Chondrocyte (in vitro differentiated cells): Measurements from ENCODE around the gene PARD6G. TPM values are rescaled to one million over a fixed set of nuclear protein-coding genes. Genes with fewer than 3 reads are reported as not detected.
"Not testable (repeated sequence)": the region's sequence is repeated elsewhere in the genome, so short reads cannot be mapped to it uniquely, and the experiment has no call there.

Experiments used
- DNase-seq: peaks from one replicate; pipeline ENCODE4 v3.0.0; 2021; ENCODE audit warnings: mixed read lengths, low spot score
- H3K27ac Mint-ChIP-seq: one replicate; pipeline ENCODE4 v1.8.0; 2021; ENCODE audit warnings: mild to moderate bottlenecking, moderate library complexity, mixed read lengths; ENCODE audit not compliant: unreplicated experiment
- H3K27me3 Mint-ChIP-seq: 2 replicates; pipeline ENCODE4 v1.8.0; 2021; ENCODE audit warnings: low read depth, mixed read lengths
- H3K36me3 Mint-ChIP-seq: 2 replicates; pipeline ENCODE4 v1.8.0; 2021; ENCODE audit warnings: low read depth, mixed read lengths
- H3K4me1 Mint-ChIP-seq: 2 replicates; pipeline ENCODE4 v1.8.0; 2021; ENCODE audit warnings: low read depth, mild to moderate bottlenecking, mixed read lengths
- H3K4me3 Mint-ChIP-seq: one replicate; pipeline ENCODE4 v1.8.0; 2021; ENCODE audit warnings: mild to moderate bottlenecking, moderate library complexity, mixed read lengths; ENCODE audit not compliant: unreplicated experiment
- H3K9me3 Mint-ChIP-seq: 2 replicates; pipeline ENCODE4 v1.8.0; 2021; ENCODE audit warnings: low read depth, mixed read lengths
- CTCF ChIP-seq: fragments of 200-600 bp; sonication (generic); IDR thresholded peaks from 2 replicates; pipeline ENCODE4 v1.5.0; 2021; ENCODE audit warnings: antibody characterized with exemption, mild to moderate bottlenecking, moderate library complexity
- total RNA-seq: library from RNA; stranded (reverse); gene quantifications from 3 replicates; pipeline ENCODE4 v1.2.1, GENCODE V29; 2021

The PARD6G gene
- total RNA-seq, 1 donor from 2014 or later: 17.7 TPM

GRCh38 chr18:80257579-80258543, 10.5 kb upstream of the PARD6G start:
- TF ChIP-seq CTCF: peak; percentile 90
- H3K27me3 Mint-ChIP-seq, DNase-seq, H3K36me3 Mint-ChIP-seq, H3K4me1 Mint-ChIP-seq, H3K27ac Mint-ChIP-seq, H3K4me3 Mint-ChIP-seq, H3K9me3 Mint-ChIP-seq: not testable (repeated sequence)

GRCh38 chr18:80254971-80255500, 7.7 kb upstream of the PARD6G start:
- Mint-ChIP-seq H3K4me1 (no peaks in the 10 kb centered on the region), H3K27me3 (no peaks in the 10 kb centered on the region), H3K9me3 (no peaks in the 10 kb centered on the region), H3K4me3 (no peak overlapping the region), H3K27ac (no peak overlapping the region), H3K36me3 (no peaks in the 10 kb centered on the region)
- no peak for TF ChIP-seq CTCF
- DNase-seq: no peak

DNA sequence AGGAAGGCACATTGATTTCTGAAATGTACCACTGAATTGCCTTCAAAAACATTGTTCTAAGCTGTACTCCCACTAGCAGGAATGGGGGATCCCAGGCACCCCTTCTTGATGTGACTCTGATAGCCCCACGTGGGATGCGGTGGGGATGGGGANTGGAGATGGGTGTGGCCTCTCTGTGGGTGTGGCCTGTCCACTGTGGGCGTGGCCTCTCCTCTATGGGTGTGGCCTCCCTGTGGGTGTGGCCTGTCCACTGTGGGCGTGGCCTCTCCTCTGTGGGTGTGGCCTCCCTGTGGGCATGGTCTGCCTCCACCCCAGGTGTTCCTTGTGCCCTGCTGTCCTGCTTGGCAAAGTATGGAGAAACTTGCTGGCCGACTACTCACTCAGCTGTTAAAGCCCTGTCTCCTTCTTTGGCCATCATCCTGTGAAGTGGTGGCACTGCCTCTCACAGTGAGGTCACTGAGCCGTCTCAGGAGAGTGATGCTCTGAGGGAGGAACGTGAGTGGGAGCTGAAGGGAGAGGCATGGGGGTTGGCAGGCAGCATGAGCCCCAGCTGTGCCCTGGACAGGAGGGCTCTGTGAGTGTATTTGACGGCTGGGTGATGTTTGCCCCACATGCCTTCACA, 6.7 kb upstream of the PARD6G start:
- no peaks in the 10 kb centered on the region for H3K4me1 Mint-ChIP-seq
- H3K9me3 Mint-ChIP-seq: no peaks in the 10 kb centered on the region
- H3K36me3 Mint-ChIP-seq: no peaks in the 10 kb centered on the region
- DNase-seq: no peak
- no peak for TF ChIP-seq CTCF
- no peak overlapping the region for H3K4me3 Mint-ChIP-seq
- H3K27me3 Mint-ChIP-seq: no peaks in the 10 kb centered on the region
- H3K27ac Mint-ChIP-seq: no peak overlapping the region

DNA sequence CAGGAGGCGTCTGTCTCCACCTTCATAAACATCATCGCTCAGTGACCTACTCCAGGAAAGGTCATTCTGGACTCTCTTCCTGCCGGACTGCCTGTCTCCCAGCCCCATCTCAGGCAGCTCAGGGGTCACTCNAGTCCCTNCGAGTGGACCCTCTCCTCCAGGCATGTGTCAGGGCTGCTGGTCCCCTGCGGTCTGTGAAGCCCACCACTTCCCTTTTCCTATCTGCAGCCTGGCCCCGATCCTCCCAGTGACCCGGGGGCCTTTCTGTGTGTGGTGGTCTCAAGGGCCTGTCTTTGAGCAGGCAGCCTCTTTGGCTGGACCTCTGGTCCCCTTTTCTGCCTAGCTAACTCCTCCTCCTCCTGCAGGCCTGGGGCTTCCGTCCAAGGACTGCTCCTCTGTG, 5.9 kb upstream of the PARD6G start:
- no peaks in the 10 kb centered on the region for H3K9me3 Mint-ChIP-seq
- H3K36me3 Mint-ChIP-seq: no peaks in the 10 kb centered on the region
- no peak overlapping the region for H3K4me3 Mint-ChIP-seq
- no peak overlapping the region for H3K27ac Mint-ChIP-seq
- H3K4me1 Mint-ChIP-seq: no peaks in the 10 kb centered on the region
- H3K27me3 Mint-ChIP-seq: no peaks in the 10 kb centered on the region
- no peak for TF ChIP-seq CTCF
- DNase-seq: no peak

GRCh38 chr18:80252136-80252535, 4.8 kb upstream of the PARD6G start:
- no peaks in the 10 kb centered on the region for H3K4me1 Mint-ChIP-seq
- H3K4me3 Mint-ChIP-seq: no peak overlapping the region
- no peaks in the 10 kb centered on the region for H3K27me3 Mint-ChIP-seq
- no peaks in the 10 kb centered on the region for H3K36me3 Mint-ChIP-seq
- no peak overlapping the region for H3K27ac Mint-ChIP-seq
- no peak for TF ChIP-seq CTCF
- DNase-seq: no peak
- no peaks in the 10 kb centered on the region for H3K9me3 Mint-ChIP-seq
